ENCODE data around the gene MOB3A. TPM values are rescaled to one million over a fixed set of nuclear protein-coding genes. Genes with fewer than 3 reads are reported as not detected.
A peak's percentile ranks its signal among the peaks of the same experiment; 100 is the strongest.

Gene MOB3A
- total and polyA plus RNA-seq, 2 of the 13 experiments (the other 11 are each of a cell fraction or from before 2014, with no cell fraction given): 3.5 to 17.8 TPM

DNA sequence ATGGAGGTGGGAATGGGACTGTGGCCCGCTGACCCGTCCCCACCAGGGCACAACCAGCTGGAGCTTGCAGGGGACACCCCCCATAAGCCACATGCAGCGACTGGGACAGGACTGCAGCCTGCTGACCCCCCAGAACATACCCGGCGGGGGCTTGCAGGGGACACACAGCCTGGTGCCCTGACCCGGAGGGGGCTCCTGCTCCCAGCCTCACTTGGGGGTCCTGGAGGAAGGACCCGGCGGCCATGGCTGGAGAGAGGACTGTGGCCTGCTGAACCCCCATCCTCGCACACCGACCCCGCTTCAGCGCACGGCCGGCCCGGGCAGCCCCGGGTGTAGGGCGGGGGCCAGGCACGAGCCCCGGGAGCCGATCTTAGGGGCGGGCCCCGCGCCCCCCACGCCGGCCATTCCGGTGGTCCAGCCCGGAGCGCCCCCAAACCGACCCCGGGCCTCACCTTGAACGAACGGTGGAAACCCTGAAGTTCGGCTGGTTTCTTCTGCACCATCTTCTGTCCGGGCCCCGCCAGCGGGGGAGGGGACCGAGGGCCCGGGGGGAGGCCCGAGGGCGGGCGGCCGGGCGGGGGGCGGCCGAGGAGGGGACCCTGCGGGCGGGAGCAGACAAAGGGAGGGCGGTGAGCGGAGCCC lies 45.7 kb downstream of the MOB3A start (continued):
- no peak for TF ChIP-seq TSC22D2 (CRISPR knock-in tag; IDR thresholded peaks at IDR 0.05; ENCODE audit: borderline replicate concordance)
- 0 out of 2 replicates have a peak, but pooled peaks have one; percentile 47 for TF ChIP-seq MYC (CRISPR knock-in tag; IDR thresholded peaks at IDR 0.05; ENCODE audit: borderline replicate concordance)
- TF ChIP-seq KDM3A (CRISPR knock-in tag; IDR thresholded peaks at IDR 0.05; ENCODE audit: low read depth): no peak
- TF ChIP-seq ZNF740 (CRISPR knock-in tag; IDR thresholded peaks at IDR 0.05): 0 out of 2 replicates have a peak, but pooled peaks have one; percentile 5
- TF ChIP-seq KAT8 (CRISPR knock-in tag; IDR thresholded peaks at IDR 0.05): 0 out of 2 replicates have a peak, but pooled peaks have one; percentile 2
- TF ChIP-seq, protein P1, sequence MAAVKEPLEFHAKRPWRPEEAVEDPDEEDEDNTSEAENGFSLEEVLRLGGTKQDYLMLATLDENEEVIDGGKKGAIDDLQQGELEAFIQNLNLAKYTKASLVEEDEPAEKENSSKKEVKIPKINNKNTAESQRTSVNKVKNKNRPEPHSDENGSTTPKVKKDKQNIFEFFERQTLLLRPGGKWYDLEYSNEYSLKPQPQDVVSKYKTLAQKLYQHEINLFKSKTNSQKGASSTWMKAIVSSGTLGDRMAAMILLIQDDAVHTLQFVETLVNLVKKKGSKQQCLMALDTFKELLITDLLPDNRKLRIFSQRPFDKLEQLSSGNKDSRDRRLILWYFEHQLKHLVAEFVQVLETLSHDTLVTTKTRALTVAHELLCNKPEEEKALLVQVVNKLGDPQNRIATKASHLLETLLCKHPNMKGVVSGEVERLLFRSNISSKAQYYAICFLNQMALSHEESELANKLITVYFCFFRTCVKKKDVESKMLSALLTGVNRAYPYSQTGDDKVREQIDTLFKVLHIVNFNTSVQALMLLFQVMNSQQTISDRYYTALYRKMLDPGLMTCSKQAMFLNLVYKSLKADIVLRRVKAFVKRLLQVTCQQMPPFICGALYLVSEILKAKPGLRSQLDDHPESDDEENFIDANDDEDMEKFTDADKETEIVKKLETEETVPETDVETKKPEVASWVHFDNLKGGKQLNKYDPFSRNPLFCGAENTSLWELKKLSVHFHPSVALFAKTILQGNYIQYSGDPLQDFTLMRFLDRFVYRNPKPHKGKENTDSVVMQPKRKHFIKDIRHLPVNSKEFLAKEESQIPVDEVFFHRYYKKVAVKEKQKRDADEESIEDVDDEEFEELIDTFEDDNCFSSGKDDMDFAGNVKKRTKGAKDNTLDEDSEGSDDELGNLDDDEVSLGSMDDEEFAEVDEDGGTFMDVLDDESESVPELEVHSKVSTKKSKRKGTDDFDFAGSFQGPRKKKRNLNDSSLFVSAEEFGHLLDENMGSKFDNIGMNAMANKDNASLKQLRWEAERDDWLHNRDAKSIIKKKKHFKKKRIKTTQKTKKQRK (IDR thresholded peaks at IDR 0.05; ENCODE audit: low read length): no peak
- peak; percentile 1; the same call in 1 of the 2 replicates for TF ChIP-seq ZNF574 (CRISPR knock-in tag; IDR thresholded peaks at IDR 0.05)
- peak; percentile 68; the same call in 1 of the 2 replicates for TF ChIP-seq ZFP90 (CRISPR knock-in tag; IDR thresholded peaks at IDR 0.05; ENCODE audit: borderline replicate concordance)
- TF ChIP-seq ZNF709 (CRISPR knock-in tag; IDR thresholded peaks at IDR 0.05): no peak
- TF ChIP-seq, protein P2, sequence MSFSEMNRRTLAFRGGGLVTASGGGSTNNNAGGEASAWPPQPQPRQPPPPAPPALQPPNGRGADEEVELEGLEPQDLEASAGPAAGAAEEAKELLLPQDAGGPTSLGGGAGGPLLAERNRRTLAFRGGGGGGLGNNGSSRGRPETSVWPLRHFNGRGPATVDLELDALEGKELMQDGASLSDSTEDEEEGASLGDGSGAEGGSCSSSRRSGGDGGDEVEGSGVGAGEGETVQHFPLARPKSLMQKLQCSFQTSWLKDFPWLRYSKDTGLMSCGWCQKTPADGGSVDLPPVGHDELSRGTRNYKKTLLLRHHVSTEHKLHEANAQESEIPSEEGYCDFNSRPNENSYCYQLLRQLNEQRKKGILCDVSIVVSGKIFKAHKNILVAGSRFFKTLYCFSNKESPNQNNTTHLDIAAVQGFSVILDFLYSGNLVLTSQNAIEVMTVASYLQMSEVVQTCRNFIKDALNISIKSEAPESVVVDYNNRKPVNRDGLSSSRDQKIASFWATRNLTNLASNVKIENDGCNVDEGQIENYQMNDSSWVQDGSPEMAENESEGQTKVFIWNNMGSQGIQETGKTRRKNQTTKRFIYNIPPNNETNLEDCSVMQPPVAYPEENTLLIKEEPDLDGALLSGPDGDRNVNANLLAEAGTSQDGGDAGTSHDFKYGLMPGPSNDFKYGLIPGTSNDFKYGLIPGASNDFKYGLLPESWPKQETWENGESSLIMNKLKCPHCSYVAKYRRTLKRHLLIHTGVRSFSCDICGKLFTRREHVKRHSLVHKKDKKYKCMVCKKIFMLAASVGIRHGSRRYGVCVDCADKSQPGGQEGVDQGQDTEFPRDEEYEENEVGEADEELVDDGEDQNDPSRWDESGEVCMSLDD (CRISPR knock-in tag; IDR thresholded peaks at IDR 0.05; ENCODE audit: borderline replicate concordance): peak; percentile 66; the same call in 1 of the 2 replicates
- no peak for TF ChIP-seq SOX13 (IDR thresholded peaks at IDR 0.05)
- no peak for TF ChIP-seq SOX13 (CRISPR knock-in tag; conservative IDR thresholded peaks at IDR 0.05 in 1 of 2, IDR thresholded peaks at IDR 0.05 in 1 of 2)
- TF ChIP-seq ZNF468 (CRISPR knock-in tag; IDR thresholded peaks at IDR 0.05): 0 out of 2 replicates have a peak, but pooled peaks have one; percentile 50
- no peak for TF ChIP-seq GATAD1 (CRISPR knock-in tag; IDR thresholded peaks at IDR 0.05)
- TF ChIP-seq HOXA5 (CRISPR knock-in tag; IDR thresholded peaks at IDR 0.05): 0 out of 2 replicates have a peak, but pooled peaks have one; percentile 13
- TF ChIP-seq MXI1 (IDR thresholded peaks at IDR 0.05; ENCODE audit: borderline replicate concordance, low read depth, low read length): no peak
- no peak for TF ChIP-seq JUNB (CRISPR knock-in tag; IDR thresholded peaks at IDR 0.05; ENCODE audit: borderline replicate concordance)
- TF ChIP-seq KDM2A (CRISPR knock-in tag; IDR thresholded peaks at IDR 0.05; ENCODE audit: borderline replicate concordance, low read depth): 0 out of 2 replicates have a peak, but pooled peaks have one; percentile 6
- TF ChIP-seq ZNF782 (CRISPR knock-in tag; IDR thresholded peaks at IDR 0.05; ENCODE audit: borderline replicate concordance): no peak
- peak; percentile 76; the same call in 1 of the 2 replicates for TF ChIP-seq ATF7-NPFF (CRISPR knock-in tag; IDR thresholded peaks at IDR 0.05; ENCODE audit: low read depth)

All from HepG2 (cell line).